ENCODE results near the gene DPM2. TPM values are rescaled to one million over a fixed set of nuclear protein-coding genes. Genes with fewer than 3 reads are reported as not detected.

DPM2 gene, protein sequence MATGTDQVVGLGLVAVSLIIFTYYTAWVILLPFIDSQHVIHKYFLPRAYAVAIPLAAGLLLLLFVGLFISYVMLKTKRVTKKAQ
- total RNA-seq: 36.8 to 37.5 TPM (median 36.9 TPM) in 3 replicates

GRCh38 chr9:127937388-127938297 lies at the start of gene DPM2:
DPM2 (minus strand) TSS chr9:127937854; CDS start chr9:127937820, 34 bp downstream.
- Mint-ChIP-seq H3K9me3 (no peaks in the 10 kb centered on the region), H3K4me3 (peak within 1 kb of the TSS; percentile 89), H3K4me1 (peaks cover 27% of the 10 kb centered on the region), H3K27me3 (ENCODE audit: low read depth) (no peaks in the 10 kb centered on the region), H3K27ac (peak within 1 kb of the TSS; percentile 94), H3K36me3 (peaks cover 7% of the 10 kb centered on the region)
- DNase-seq (ENCODE audit: low spot score in 2 of 2, unreplicated experiment in 2 of 2): peak; percentile 57 to 76
- no peak for TF ChIP-seq CTCF (IDR thresholded peaks at IDR 0.05; ENCODE audit: unreplicated experiment)

GRCh38 chr9:127987103-127987614 lies 49.5 kb upstream of the DPM2 start:
- Mint-ChIP-seq H3K27me3 (ENCODE audit: low read depth) (no peaks in the 10 kb centered on the region), H3K4me1 (peaks cover 5% of the 10 kb centered on the region), H3K36me3 (no peaks in the 10 kb centered on the region), H3K4me3 (no peak overlapping the region), H3K9me3 (no peaks in the 10 kb centered on the region), H3K27ac (no peak overlapping the region)
- no peak for DNase-seq (ENCODE audit: low spot score in 2 of 2, unreplicated experiment in 2 of 2)
- no peak for TF ChIP-seq CTCF (IDR thresholded peaks at IDR 0.05; ENCODE audit: unreplicated experiment)

GRCh38 chr9:127985011-127985410 lies 47.4 kb upstream of the DPM2 start:
- Mint-ChIP-seq H3K36me3 (no peaks in the 10 kb centered on the region), H3K4me3 (no peak overlapping the region), H3K27me3 (ENCODE audit: low read depth) (no peaks in the 10 kb centered on the region), H3K27ac (no peak overlapping the region), H3K9me3 (no peaks in the 10 kb centered on the region), H3K4me1 (peaks cover 15% of the 10 kb centered on the region)
- DNase-seq (ENCODE audit: low spot score in 2 of 2, unreplicated experiment in 2 of 2): no peak
- TF ChIP-seq CTCF (IDR thresholded peaks at IDR 0.05; ENCODE audit: unreplicated experiment): no peak

- TF ChIP-seq CTCF (IDR thresholded peaks at IDR 0.05; ENCODE audit: unreplicated experiment): no peak
- no peaks in the 10 kb centered on the region for H3K36me3 Mint-ChIP-seq
- H3K27me3 Mint-ChIP-seq (ENCODE audit: low read depth): no peaks in the 10 kb centered on the region
- H3K9me3 Mint-ChIP-seq: no peaks in the 10 kb centered on the region
- H3K4me1 Mint-ChIP-seq: peaks cover 20% of the 10 kb centered on the region
- DNase-seq (ENCODE audit: low spot score in 2 of 2, unreplicated experiment in 2 of 2): no peak
- peak overlapping the region; percentile 12 for H3K27ac Mint-ChIP-seq
- H3K4me3 Mint-ChIP-seq: no peak overlapping the region
Measured at GRCh38 chr9:127983847-127984289, 46.2 kb upstream of the DPM2 start.

DNA sequence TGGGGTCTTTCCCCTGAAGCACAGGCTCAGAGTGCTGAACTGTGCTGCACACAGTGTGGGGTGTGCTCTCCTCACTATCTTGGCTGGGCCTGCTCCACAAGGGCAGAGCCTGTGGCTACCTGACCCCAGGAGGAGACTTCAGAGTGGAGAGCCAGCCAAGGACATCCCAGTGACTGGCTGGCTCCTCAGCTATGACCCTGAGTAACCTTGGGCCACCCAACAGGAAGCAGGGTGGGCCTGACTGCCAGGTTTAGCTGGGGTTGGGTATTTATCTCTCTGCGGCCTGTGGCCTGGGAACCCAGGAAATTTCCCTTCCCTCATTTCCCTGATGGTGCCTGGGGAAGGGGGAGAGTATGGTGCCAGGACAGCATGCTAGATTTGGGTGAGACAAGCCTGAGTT lies 45.3 kb upstream of the DPM2 start:
- Mint-ChIP-seq H3K4me1 (peaks cover 26% of the 10 kb centered on the region), H3K4me3 (no peak overlapping the region), H3K9me3 (no peaks in the 10 kb centered on the region), H3K27ac (peak overlapping the region; percentile 44), H3K27me3 (ENCODE audit: low read depth) (no peaks in the 10 kb centered on the region), H3K36me3 (no peaks in the 10 kb centered on the region)
- no peak for TF ChIP-seq CTCF (IDR thresholded peaks at IDR 0.05; ENCODE audit: unreplicated experiment)
- no peak for DNase-seq (ENCODE audit: low spot score in 2 of 2, unreplicated experiment in 2 of 2)
